HG03159 (cell line): ENCODE results near the gene ARHGAP33.
"Not testable (repeated sequence)": the region's sequence is repeated elsewhere in the genome, so short reads cannot be mapped to it uniquely, and the experiment has no call there.

ENCODE experiments used
- ATAC-seq: cut with Tn5 transposase; IDR thresholded peaks from one replicate; pipeline ENCODE4 v1.9.1; 2021; ENCODE audit warnings: mild to moderate bottlenecking, moderate library complexity; ENCODE audit not compliant: unreplicated experiment

The ARHGAP33 gene

GRCh38 chr19:35830986-35831385 is 55.6 kb downstream of the ARHGAP33 start:
- no peak for ATAC-seq

DNA sequence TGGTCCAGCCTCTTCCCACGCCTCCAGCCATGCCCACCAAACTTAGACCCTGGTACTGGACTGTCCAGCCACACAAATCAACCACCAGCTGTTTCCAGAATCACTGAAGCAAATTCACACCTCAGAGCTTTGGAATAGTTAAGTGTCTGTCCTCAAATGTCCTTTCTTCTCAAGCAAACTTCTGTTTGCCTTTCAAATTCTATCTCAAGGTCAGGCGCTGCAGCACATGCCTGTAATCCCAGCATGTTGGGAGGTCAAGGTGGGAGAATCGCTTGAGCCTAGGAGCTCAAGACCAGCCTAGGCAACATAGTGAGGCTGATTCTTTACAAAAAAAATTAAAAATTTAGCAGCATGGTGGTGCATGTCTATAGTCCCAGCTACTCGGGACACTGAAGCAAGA is 56.7 kb downstream of the ARHGAP33 start:
- no peak for ATAC-seq

- ATAC-seq: no peak
Measured at GRCh38 chr19:35833972-35834371, 58.6 kb downstream of the ARHGAP33 start.

DNA sequence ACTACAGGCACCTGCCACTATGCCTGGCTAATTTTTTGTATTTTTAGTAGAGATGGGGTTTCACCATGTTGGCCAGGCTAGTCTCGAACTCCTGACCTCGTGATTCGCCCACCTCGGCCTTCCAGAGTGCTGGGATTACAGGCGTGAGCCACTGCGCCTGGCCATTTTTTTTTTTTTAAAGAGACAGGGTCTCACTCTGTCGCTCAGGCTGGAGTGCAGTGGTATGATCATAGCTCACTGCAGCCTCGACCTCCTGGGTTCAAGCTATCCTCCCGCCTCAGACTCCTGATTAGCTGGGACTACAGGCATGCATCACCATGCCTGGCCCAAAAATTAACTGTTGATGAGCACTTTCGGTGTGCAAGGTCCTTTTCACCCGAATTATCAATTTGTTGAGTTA is 60.7 kb downstream of the ARHGAP33 start:
- ATAC-seq: not testable (repeated sequence)
